Karpas-422 (cell line): Measurements from ENCODE around the gene GADD45B. TPM values are rescaled to one million over a fixed set of nuclear protein-coding genes. Genes with fewer than 3 reads are reported as not detected.
"Not testable (repeated sequence)": the region's sequence is repeated elsewhere in the genome, so short reads cannot be mapped to it uniquely, and the experiment has no call there.

ENCODE experiments used
- DNase-seq: peaks from one replicate; pipeline ENCODE4 v3.0.0-alpha.2; 2015
- H2AFZ ChIP-seq: fragments of 200-600 bp; sonication (generic); 2 replicates; pipeline ENCODE4 v1.6.1; 2014; ENCODE audit warnings: antibody characterized with exemption, low read length, mixed read lengths
- H3K27ac ChIP-seq: fragments of 200-600 bp; sonication (generic); 2 replicates; pipeline ENCODE4 v1.5.1; 2014; ENCODE audit warnings: mild to moderate bottlenecking, low read length, moderate library complexity
- H3K27me3 ChIP-seq: fragments of 200-600 bp; sonication (generic); 2 replicates; pipeline ENCODE4 v1.6.1; 2014; ENCODE audit warnings: low read length, mixed read lengths
- H3K36me3 ChIP-seq: fragments of 200-600 bp; sonication (generic); 2 replicates; pipeline ENCODE4 v1.6.1; 2014; ENCODE audit warnings: low read length, mixed read lengths; ENCODE audit not compliant: insufficient read depth
- H3K4me1 ChIP-seq: fragments of 200-600 bp; sonication (generic); 2 replicates; pipeline ENCODE4 v1.6.1; 2014; ENCODE audit warnings: mild to moderate bottlenecking, low read length, mixed read lengths
- H3K4me2 ChIP-seq: fragments of 200-600 bp; sonication (generic); 2 replicates; pipeline ENCODE4 v1.6.1; 2014; ENCODE audit warnings: low read length, low read depth, mild to moderate bottlenecking; ENCODE audit not compliant: poor library complexity, severe bottlenecking
- H3K4me3 ChIP-seq: fragments of 200-600 bp; sonication (generic); 2 replicates; pipeline ENCODE4 v1.5.1; 2014; ENCODE audit warnings: mild to moderate bottlenecking, antibody characterized with exemption, low read length, mixed read lengths
- H3K79me2 ChIP-seq: fragments of 200-600 bp; sonication (generic); 2 replicates; pipeline ENCODE4 v1.6.1; 2014; ENCODE audit warnings: mild to moderate bottlenecking, low read length, mixed read lengths
- H3K9ac ChIP-seq: fragments of 200-600 bp; sonication (generic); 2 replicates; pipeline ENCODE4 v1.6.0; 2014; ENCODE audit warnings: low read length
- H3K9me2 ChIP-seq: fragments of 200-600 bp; sonication (generic), shearing (Covaris generic); replicated peaks from 2 replicates; pipeline ENCODE4 v1.6.0; 2014; ENCODE audit warnings: mild to moderate bottlenecking, low read length, moderate library complexity; ENCODE audit not compliant: insufficient read depth
- H3K9me3 ChIP-seq: fragments of 300-700, 200-600 bp; sonication (generic); 2 replicates; pipeline ENCODE4 v1.6.1; 2014; ENCODE audit warnings: low read length, mixed read lengths
- H4K20me1 ChIP-seq: fragments of 200-600 bp; sonication (generic); 2 replicates; pipeline ENCODE4 v1.6.1; 2014; ENCODE audit warnings: mild to moderate bottlenecking, antibody characterized with exemption, low read length, low read depth; ENCODE audit not compliant: insufficient read depth
- total RNA-seq: library from RNA; depleted of rRNA; stranded (reverse); fragments of >200 nt; shearing (Covaris generic); gene quantifications from 2 replicates; pipeline ENCODE4 v1.2.3, GENCODE V29; 2014; ENCODE audit warnings: low replicate concordance

GADD45B gene
- total RNA-seq, 1 experiment from 2014 or later = 8.6 TPM

- Histone ChIP-seq H4K20me1 (no peaks in the 10 kb centered on the region), H3K4me1 (peaks cover 56% of the 10 kb centered on the region), H3K9me3 (no peaks in the 10 kb centered on the region), H3K27ac (peak overlapping the region; percentile 80), H3K9me2 (no peaks in the 10 kb centered on the region), H3K4me3 (peak overlapping the region; percentile 38; the same call in 1 of the 2 replicates), H2AFZ (no peak overlapping the region), H3K9ac (peak overlapping the region; percentile 51), H3K4me2 (peak overlapping the region; percentile 58), H3K79me2 (no peaks in the 10 kb centered on the region), H3K27me3 (peaks cover 6% of the 10 kb centered on the region; the same call in 1 of the 2 replicates), H3K36me3 (no peaks in the 10 kb centered on the region)
- DNase-seq = peak; percentile 81
These were observed 15.3 kb downstream of the GADD45B start for GRCh38 chr19:2491130-2491801.

DNA sequence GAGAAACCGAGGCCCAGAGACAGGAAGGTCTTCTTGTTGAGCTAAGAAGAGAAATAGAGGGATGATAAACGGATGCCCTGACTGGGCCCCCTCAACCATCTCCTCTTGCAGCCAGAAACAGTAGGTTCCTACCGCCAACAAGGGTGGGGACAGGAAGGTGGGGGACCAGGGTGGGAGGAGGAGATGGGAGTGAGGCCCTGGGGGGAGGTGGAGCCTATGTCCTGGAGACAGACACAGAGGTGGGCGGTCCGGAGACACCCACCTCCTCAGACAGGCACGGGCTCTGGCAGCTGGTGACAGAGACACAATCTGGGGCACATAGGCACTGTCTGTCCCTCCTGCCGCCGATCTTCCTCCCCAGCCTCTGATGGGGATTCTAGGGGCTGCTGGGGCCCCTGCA, 16.9 kb downstream of the GADD45B start:
- DNase-seq = peak; percentile 43
- Histone ChIP-seq H3K9me2 (no peaks in the 10 kb centered on the region), H3K4me1 (peaks cover 56% of the 10 kb centered on the region), H3K27me3 (peaks cover 6% of the 10 kb centered on the region; the same call in 1 of the 2 replicates), H3K27ac (no peak overlapping the region), H3K79me2 (no peaks in the 10 kb centered on the region), H3K9me3 (no peaks in the 10 kb centered on the region), H2AFZ (no peak overlapping the region), H3K9ac (no peak overlapping the region), H3K36me3 (no peaks in the 10 kb centered on the region), H4K20me1 (no peaks in the 10 kb centered on the region), H3K4me3 (no peak overlapping the region), H3K4me2 (no peak overlapping the region)

DNA sequence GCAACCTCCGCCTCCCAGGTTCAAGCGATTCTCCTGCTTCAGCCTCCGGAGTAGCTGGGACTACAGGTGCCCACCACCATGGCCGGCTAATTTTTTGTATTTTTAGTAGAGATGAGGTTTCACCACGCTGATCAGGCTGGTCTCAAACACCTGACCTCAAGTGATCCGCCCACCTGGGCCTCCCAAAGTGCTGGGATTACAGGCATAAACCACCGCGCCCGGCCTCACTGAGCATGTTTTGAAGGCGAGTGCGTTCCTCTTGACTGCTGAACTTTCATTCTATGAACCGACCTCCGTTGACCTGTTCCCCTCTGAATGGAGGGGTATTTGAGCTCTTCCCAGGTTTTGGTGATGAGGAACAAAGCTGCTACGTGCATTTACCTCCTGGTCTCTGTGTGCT, 17.5 kb downstream of the GADD45B start:
- not testable (repeated sequence) for H4K20me1 ChIP-seq, H3K9ac ChIP-seq, H3K9me2 ChIP-seq, H3K36me3 ChIP-seq, H3K27ac ChIP-seq, H2AFZ ChIP-seq, H3K79me2 ChIP-seq, H3K4me3 ChIP-seq, H3K27me3 ChIP-seq, H3K4me2 ChIP-seq, H3K9me3 ChIP-seq
- DNase-seq = peak; percentile 38
- peaks cover 56% of the 10 kb centered on the region for H3K4me1 ChIP-seq

- Histone ChIP-seq H3K4me2 (peak overlapping the region; percentile 78), H3K9ac (peak overlapping the region; percentile 68; the same call in 1 of the 2 replicates), H3K4me1 (peaks cover 52% of the 10 kb centered on the region), H3K27me3 (peaks cover 6% of the 10 kb centered on the region; the same call in 1 of the 2 replicates), H3K79me2 (no peaks in the 10 kb centered on the region), H3K27ac (no peak overlapping the region), H3K9me2 (no peaks in the 10 kb centered on the region), H3K4me3 (no peak overlapping the region; the same call in 1 of the 2 replicates), H3K36me3 (no peaks in the 10 kb centered on the region), H2AFZ (no peak overlapping the region), H4K20me1 (no peaks in the 10 kb centered on the region), H3K9me3 (no peaks in the 10 kb centered on the region)
- DNase-seq = peak; percentile 29
These were observed 18.1 kb downstream of the GADD45B start for GRCh38 chr19:2494084-2494446.

- Histone ChIP-seq H3K27me3 (peaks cover 4% of the 10 kb centered on the region; the same call in 1 of the 2 replicates), H4K20me1 (no peaks in the 10 kb centered on the region), H3K27ac (no peak overlapping the region), H3K4me3 (peak overlapping the region; percentile 66), H3K4me1 (peaks cover 47% of the 10 kb centered on the region), H3K79me2 (no peaks in the 10 kb centered on the region), H3K4me2 (peak overlapping the region; percentile 78), H3K9me3 (no peaks in the 10 kb centered on the region), H3K9ac (peak overlapping the region; percentile 68), H3K36me3 (no peaks in the 10 kb centered on the region), H3K9me2 (no peaks in the 10 kb centered on the region), H2AFZ (peak overlapping the region; percentile 83; the same call in 1 of the 2 replicates)
- DNase-seq = peak; percentile 65
These were observed 18.7 kb downstream of the GADD45B start for GRCh38 chr19:2494447-2495129.

GRCh38 chr19:2495130-2495641, 19.3 kb downstream of the GADD45B start:
- Histone ChIP-seq H3K27ac (no peak overlapping the region), H3K79me2 (no peaks in the 10 kb centered on the region), H4K20me1 (no peaks in the 10 kb centered on the region), H3K9me2 (no peaks in the 10 kb centered on the region), H3K27me3 (0 out of 2 replicates have a peak, but pooled peaks cover 2% of the 10 kb centered on the region), H3K4me2 (peak overlapping the region; percentile 78), H3K4me3 (peak overlapping the region; percentile 66), H3K9ac (peak overlapping the region; percentile 68), H3K36me3 (no peaks in the 10 kb centered on the region), H3K4me1 (peaks cover 41% of the 10 kb centered on the region), H2AFZ (peak overlapping the region; percentile 83; the same call in 1 of the 2 replicates), H3K9me3 (no peaks in the 10 kb centered on the region)
- DNase-seq = peak; percentile 40

- Histone ChIP-seq H2AFZ (no peak overlapping the region), H3K79me2 (no peaks in the 10 kb centered on the region), H3K4me1 (peaks cover 36% of the 10 kb centered on the region), H3K4me3 (no peak overlapping the region; the same call in 1 of the 2 replicates), H3K9me3 (no peaks in the 10 kb centered on the region), H3K27me3 (0 out of 2 replicates have a peak, but pooled peaks cover 2% of the 10 kb centered on the region), H3K9ac (no peak overlapping the region), H3K36me3 (no peaks in the 10 kb centered on the region), H4K20me1 (no peaks in the 10 kb centered on the region), H3K9me2 (no peaks in the 10 kb centered on the region), H3K27ac (no peak overlapping the region), H3K4me2 (peak overlapping the region; percentile 78)
- peak; percentile 36 for DNase-seq
These were observed 19.9 kb downstream of the GADD45B start for GRCh38 chr19:2495651-2496316.

DNA sequence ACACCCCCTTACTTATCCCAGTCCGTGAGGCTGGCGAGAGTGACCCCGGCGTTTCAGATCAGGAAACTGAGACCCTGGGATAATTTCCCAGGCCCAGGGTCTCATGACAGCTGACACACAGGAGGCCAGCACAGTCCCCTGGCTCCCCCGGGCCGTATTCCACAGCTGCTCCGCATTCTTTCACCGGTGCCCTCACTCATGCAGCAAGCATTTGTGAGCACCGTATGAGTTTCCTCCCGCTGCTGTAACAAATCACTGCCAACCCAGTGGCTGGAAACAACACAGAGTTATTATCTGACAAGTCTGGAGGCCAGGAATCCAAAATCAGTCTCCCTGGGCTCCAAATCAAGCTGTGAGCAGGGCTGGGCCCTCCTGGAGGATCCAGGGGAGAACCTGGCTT, 21.3 kb downstream of the GADD45B start:
- DNase-seq = peak; percentile 19
- Histone ChIP-seq H3K4me2 (no peak overlapping the region), H3K4me1 (peaks cover 25% of the 10 kb centered on the region), H4K20me1 (no peaks in the 10 kb centered on the region), H3K27me3 (0 out of 2 replicates have a peak, but pooled peaks cover 2% of the 10 kb centered on the region), H2AFZ (no peak overlapping the region), H3K9ac (no peak overlapping the region), H3K27ac (no peak overlapping the region), H3K9me2 (no peaks in the 10 kb centered on the region), H3K4me3 (no peak overlapping the region), H3K79me2 (no peaks in the 10 kb centered on the region), H3K9me3 (no peaks in the 10 kb centered on the region), H3K36me3 (no peaks in the 10 kb centered on the region)
